ENCODE data around the gene OMD. TPM values are rescaled to one million over a fixed set of nuclear protein-coding genes. Genes with fewer than 3 reads are reported as not detected.

The OMD gene
- total RNA-seq, 1 experiment from 2014 or later, result not detected

- ChIA-PET RAD21 (ENCODE audit: low non-redundant PET in 1 of 2, low total read pairs in 2 of 2, uncharacterized antibody in 2 of 2, unreplicated experiment in 2 of 2) (no interaction called here), POLR2A (no interaction called here), CTCF (no interaction called here)
- BruUV-seq (replicated peaks), result no TSS peak
- intact Hi-C loops (cut with micrococcal nuclease), result no loop called here
- no peaks in the 10 kb centered on the region for H3K79me2 ChIP-seq (ENCODE audit: insufficient read depth, low read length)
- DNase-seq (ENCODE audit: low read depth, low spot score), result no peak
- no peak within 1 kb of the TSS for H3K4me2 ChIP-seq (ENCODE audit: low read length)
- no peaks in the 10 kb centered on the region for H4K20me1 ChIP-seq (ENCODE audit: insufficient read depth)
- H3K27ac ChIP-seq (ENCODE audit: low read depth, low read length), result no peak within 1 kb of the TSS
- no peaks in the 10 kb centered on the region for H3K9me2 ChIP-seq (ENCODE audit: insufficient read depth)
- no peaks in the 10 kb centered on the region for H3K36me3 ChIP-seq (ENCODE audit: control insufficient read depth in 1 of 2, insufficient read depth in 2 of 2, low read length in 2 of 2)
- H2AFZ ChIP-seq (ENCODE audit: low read depth, low read length, poor library complexity, severe bottlenecking), result no peak within 1 kb of the TSS
- no peak within 1 kb of the TSS for H3K4me3 ChIP-seq (replicated peaks in 1 of 2; ENCODE audit: low read depth in 1 of 2, low read length in 2 of 2)
- no peaks in the 10 kb centered on the region for H3K27me3 ChIP-seq (ENCODE audit: insufficient read depth, low read length)
- no peaks in the 10 kb centered on the region for H3K9me3 ChIP-seq (ENCODE audit: control insufficient read depth in 1 of 2, insufficient read depth in 1 of 2, low read depth in 1 of 2, low read length in 2 of 2)
- no peak for ATAC-seq
- TF ChIP-seq EZH2 (IDR thresholded peaks at IDR 0.05), result no peak
- no peak for TF ChIP-seq ZNF274 (IDR thresholded peaks at IDR 0.05; ENCODE audit: low read depth, low read length)
- no peak for TF ChIP-seq ELF1 (IDR thresholded peaks at IDR 0.05; ENCODE audit: borderline replicate concordance, low read depth)
- no peak for TF ChIP-seq RAD21 (IDR thresholded peaks at IDR 0.05; ENCODE audit: low read depth)
- TF ChIP-seq SIN3A (IDR thresholded peaks at IDR 0.05; ENCODE audit: low read depth), result no peak
- no peak for TF ChIP-seq FOSL1 (IDR thresholded peaks at IDR 0.05; ENCODE audit: low read depth)
- no peak for TF ChIP-seq CTCF (IDR thresholded peaks at IDR 0.05 in 2 of 3, conservative IDR thresholded peaks at IDR 0.05 in 1 of 3; ENCODE audit: borderline replicate concordance in 1 of 3, insufficient read depth in 1 of 3, low read depth in 2 of 3, low read length in 2 of 3)
- TF ChIP-seq EGR1 (IDR thresholded peaks at IDR 0.05; ENCODE audit: low read depth), result no peak
- H3K9ac ChIP-seq (ENCODE audit: low read length), result no peak within 1 kb of the TSS
- H3K4me1 ChIP-seq (ENCODE audit: control insufficient read depth in 1 of 2, insufficient read depth in 2 of 2, low read length in 2 of 2), result no peaks in the 10 kb centered on the region
Measured at GRCh38 chr9:92404042-92404836, 20.0 kb downstream of the OMD start, which contains the start of gene OGN. TSS of gene OGN (minus strand) at chr9:92404578. CDS start at chr9:92403407, 1,171 bp downstream.
